LNCaP clone FGC (cell line): Measurements from ENCODE around the gene APBB2.

ENCODE experiments used
- DNase-seq: peaks from one replicate; pipeline ENCODE4 v3.0.0-alpha.2; 2011; ENCODE audit warnings: low read depth
- H3K4me3 ChIP-seq: 2 replicates; pipeline ENCODE4 v1.5.1; 2011; ENCODE audit warnings: mild to moderate bottlenecking, low read depth, low read length, control low read depth
- TF ChIP-seq, protein P1 (sequence below): IDR thresholded peaks from 2 replicates; pipeline ENCODE4 v1.5.1; 2012; ENCODE audit warnings: mild to moderate bottlenecking; ENCODE audit not compliant: control insufficient read depth, insufficient read depth; ENCODE audit errors: extremely low read depth

The APBB2 gene

DNA sequence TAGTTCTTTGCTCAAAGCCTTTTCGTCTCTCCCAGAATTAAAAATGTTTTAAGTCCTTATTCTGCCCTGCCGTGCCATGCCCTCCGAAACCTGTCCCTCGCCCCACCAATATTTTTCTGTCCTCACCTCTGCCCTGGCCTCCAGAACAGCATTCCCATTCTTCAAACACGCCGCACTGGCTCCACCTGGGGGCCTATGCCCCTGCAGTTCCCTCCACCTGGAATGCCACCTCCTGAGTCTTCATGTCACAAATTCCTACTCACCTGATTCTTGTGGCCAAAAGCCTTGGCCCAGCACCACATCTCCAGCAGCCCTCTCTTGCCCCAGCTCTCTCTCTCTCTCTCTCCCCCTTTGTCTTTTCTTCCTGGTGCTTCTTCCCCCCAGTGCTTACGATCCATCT is 91.6 kb downstream of the APBB2 start:
- no peak overlapping the region for H3K4me3 ChIP-seq
- TF ChIP-seq, protein P1, sequence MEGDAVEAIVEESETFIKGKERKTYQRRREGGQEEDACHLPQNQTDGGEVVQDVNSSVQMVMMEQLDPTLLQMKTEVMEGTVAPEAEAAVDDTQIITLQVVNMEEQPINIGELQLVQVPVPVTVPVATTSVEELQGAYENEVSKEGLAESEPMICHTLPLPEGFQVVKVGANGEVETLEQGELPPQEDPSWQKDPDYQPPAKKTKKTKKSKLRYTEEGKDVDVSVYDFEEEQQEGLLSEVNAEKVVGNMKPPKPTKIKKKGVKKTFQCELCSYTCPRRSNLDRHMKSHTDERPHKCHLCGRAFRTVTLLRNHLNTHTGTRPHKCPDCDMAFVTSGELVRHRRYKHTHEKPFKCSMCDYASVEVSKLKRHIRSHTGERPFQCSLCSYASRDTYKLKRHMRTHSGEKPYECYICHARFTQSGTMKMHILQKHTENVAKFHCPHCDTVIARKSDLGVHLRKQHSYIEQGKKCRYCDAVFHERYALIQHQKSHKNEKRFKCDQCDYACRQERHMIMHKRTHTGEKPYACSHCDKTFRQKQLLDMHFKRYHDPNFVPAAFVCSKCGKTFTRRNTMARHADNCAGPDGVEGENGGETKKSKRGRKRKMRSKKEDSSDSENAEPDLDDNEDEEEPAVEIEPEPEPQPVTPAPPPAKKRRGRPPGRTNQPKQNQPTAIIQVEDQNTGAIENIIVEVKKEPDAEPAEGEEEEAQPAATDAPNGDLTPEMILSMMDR, result no peak
- no peak for DNase-seq

DNA sequence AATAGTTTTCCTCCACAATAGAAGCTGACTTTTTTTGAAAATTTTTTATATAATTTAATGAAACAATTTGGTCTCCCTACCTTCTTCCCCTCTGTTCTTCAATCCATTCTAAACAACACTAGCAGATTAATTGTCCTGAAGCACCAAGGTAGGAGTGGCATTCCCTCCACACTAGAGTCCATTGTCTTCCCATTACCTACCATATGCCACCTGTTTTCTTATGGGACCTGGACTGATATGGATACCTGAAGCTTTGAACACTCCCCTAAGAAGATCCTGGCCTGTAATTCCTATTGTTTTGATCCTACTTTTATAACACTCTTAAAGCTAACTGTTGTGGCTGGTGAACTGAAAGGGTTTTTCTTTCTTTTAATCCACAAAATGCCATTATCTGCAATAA is 92.0 kb downstream of the APBB2 start:
- H3K4me3 ChIP-seq, result no peak overlapping the region
- DNase-seq, result no peak
- TF ChIP-seq, protein P1, result no peak

DNA sequence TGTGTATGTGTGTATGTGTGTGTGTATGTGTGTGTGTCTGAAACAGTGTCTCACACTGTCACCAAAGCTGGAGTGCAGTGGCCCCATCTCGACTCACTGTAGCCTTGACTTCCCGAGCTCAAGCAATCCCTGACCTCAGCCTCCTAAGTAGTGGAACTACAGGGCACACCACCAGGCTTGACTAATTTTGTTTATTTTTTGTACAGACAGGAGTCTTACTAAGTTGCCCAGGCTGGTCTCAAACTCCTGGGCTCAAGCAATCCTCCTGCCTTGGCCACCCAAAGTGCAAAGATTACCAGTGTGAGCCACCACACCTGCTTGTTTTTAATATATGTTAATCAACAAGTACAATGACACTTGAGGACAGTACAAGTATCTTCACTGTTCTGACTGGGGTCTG is 92.4 kb downstream of the APBB2 start:
- H3K4me3 ChIP-seq, result no peak overlapping the region
- TF ChIP-seq, protein P1, result no peak
- no peak for DNase-seq

DNA sequence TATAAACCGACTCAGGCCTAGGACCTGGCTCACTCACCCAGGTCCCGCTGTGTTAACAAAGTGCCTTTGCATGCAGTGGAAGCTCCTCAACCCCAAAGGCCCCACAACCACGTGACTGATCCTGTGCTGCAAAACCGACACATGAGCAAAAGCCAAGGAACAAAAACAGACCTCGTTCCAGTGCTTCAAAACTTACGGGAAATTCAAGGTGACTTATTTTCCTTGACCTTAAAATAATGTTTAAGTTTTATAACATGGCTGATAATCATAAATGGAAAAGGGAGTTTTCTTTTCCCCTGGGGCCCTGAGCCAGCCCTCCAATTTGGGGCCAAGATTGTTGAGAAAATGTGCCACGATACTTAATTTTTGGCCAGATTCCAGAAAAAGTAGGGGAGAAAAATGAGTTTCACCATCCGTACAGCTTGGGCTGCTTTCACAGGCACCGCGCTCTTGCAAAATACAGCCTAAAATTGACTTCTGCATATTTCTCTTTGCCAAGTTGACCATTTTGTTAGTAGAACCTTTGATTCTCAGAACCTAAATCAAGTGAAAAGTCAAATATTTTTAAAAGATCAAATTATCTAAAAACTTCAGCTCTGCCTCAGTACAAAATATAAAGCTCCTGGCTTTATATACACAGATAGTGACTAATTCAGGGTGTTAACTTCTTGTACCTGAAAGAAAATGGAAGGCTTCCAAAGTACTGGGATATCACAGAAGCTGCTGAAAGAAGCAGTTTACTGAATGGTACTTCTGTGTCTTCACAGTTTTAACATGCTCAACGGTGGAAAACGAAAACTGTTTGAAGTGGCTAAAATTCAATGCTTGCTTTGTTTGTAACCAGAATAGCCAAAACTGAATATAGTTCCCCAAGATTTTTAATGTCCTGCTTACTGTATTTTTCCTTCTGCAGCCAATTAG is 93.8 kb downstream of the APBB2 start:
- DNase-seq, result no peak
- no peak overlapping the region for H3K4me3 ChIP-seq
- TF ChIP-seq, protein P1, result no peak

DNA sequence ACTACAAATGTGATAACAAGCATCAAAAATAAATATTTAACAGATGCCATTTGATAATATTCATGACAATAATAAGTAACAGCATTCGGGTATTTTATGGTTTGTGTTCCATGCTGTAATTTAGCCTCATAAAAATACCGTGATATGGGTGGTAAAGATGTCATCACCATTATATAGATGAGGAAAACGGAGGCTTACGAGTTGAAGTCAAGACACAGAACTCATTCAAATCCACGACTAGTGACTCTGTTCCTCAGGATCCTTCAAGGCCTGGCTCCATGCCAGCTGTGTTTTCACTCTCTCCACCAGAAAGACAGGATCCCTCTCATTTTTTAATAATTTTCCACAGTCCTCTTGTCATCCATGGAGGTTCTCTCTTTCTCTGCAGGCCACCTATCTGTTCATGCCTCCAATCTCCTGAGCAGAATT is 94.5 kb downstream of the APBB2 start:
- no peak overlapping the region for H3K4me3 ChIP-seq
- TF ChIP-seq, protein P1, result no peak
- no peak for DNase-seq

DNA sequence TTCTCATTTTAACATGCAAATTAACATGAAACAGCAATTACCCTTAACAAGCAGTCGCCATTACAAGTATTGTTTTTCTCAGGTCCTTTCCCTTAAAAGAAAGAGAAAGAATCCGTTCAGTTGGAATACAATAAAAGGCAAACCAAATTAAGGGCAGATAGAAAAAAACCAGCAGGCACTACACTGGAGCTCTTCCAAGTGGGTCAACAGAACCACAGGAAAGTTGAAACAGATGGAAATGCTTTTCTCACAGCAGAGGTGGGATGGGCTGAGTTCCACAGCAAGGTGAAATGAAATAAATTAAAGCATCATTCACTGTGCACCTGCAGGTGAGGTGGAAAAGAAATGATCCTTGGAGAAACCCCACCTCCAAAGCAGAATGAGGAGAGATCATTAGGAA is 102.6 kb downstream of the APBB2 start:
- no peak for DNase-seq
- no peak overlapping the region for H3K4me3 ChIP-seq
- TF ChIP-seq, protein P1, result no peak
